H1 (cell line): Measurements from ENCODE around the gene ANKRD13B. TPM values are rescaled to one million over a fixed set of nuclear protein-coding genes. Genes with fewer than 3 reads are reported as not detected.

Source experiments
- CTCF ChIA-PET: fragments of 300-600 bp; sonication (Branson Sonifier 250); formaldehyde crosslinking; loops from one replicate; lab custom pipeline; 2021; ENCODE audit not compliant: partially characterized antibody; lab: Charles Lee
- POLR2A ChIA-PET: fragments of 300-600 bp; sonication (Branson Sonifier 250); formaldehyde crosslinking; loops from one replicate; lab custom pipeline; 2021; ENCODE audit warnings: inconsistent platforms; ENCODE audit not compliant: partially characterized antibody; lab: Charles Lee
- DNase-seq, 2 experiments: peaks; one replicate each; pipeline versions ENCODE4 v3.0.0 to v3.0.0-alpha.2; 2010 to 2022; ENCODE audit warnings: low spot score in 2 of 2, low read depth in 1 of 2, mixed read lengths in 1 of 2
- FAIRE-seq: peaks from 2 replicates; lab custom pipeline; 2011; peaks lifted over from hg19 to GRCh38; lab: Jason Lieb, UNC
- H2AFZ ChIP-seq: 2 replicates; pipeline ENCODE4 v1.8.1; 2012; ENCODE audit warnings: low read length, inconsistent platforms
- H2AK5ac ChIP-seq: 2 replicates; pipeline ENCODE4 v1.6.1; 2013; ENCODE audit warnings: low read depth, low read length
- H2BK120ac ChIP-seq: replicated peaks from 2 replicates; pipeline ENCODE3; 2013; ENCODE audit warnings: low read depth, low read length, inconsistent platforms
- H2BK12ac ChIP-seq: 2 replicates; pipeline ENCODE4 v1.6.1; 2013; ENCODE audit warnings: low read depth, low read length
- H2BK15ac ChIP-seq: 2 replicates; pipeline ENCODE4 v1.6.1; 2013; ENCODE audit warnings: low read length
- H2BK20ac ChIP-seq: 2 replicates; pipeline ENCODE4 v1.6.1; 2013; ENCODE audit warnings: low read length
- H2BK5ac ChIP-seq: 2 replicates; pipeline ENCODE4 v1.6.1; 2013; ENCODE audit warnings: low read depth, low read length
- H3K14ac ChIP-seq: 2 replicates; pipeline ENCODE4 v1.6.1; 2013; ENCODE audit warnings: inconsistent platforms; ENCODE audit not compliant: insufficient read length
- H3K18ac ChIP-seq: 2 replicates; pipeline ENCODE4 v1.6.1; 2013; ENCODE audit warnings: low read length; ENCODE audit errors: extremely low read depth
- H3K23ac ChIP-seq: 2 replicates; pipeline ENCODE4 v1.6.1; 2013; ENCODE audit warnings: inconsistent platforms; ENCODE audit not compliant: insufficient read length
- H3K23me2 ChIP-seq: 2 replicates; pipeline ENCODE4 v1.6.1; 2013; ENCODE audit warnings: low read depth, low read length
- H3K27ac ChIP-seq: 2 replicates; pipeline ENCODE4 v1.6.1; 2011; ENCODE audit warnings: low read depth, low read length, inconsistent platforms
- H3K27me3 ChIP-seq, 4 experiments: replicated peaks in 1 of 4; 1 replicate in 1 of 4; 2 replicates in 3 of 4; pipeline versions ENCODE4 v1.6.1 to v1.8.1; 2011 to 2013; ENCODE audit warnings: low read length in 3 of 4, mild to moderate bottlenecking in 3 of 4, inconsistent platforms in 2 of 4, mixed read lengths in 2 of 4, moderate library complexity in 1 of 4; ENCODE audit not compliant: control insufficient read depth in 3 of 4, insufficient read depth in 3 of 4; ENCODE audit errors: extremely low read depth in 1 of 4
- H3K36me3 ChIP-seq, 4 experiments: 2 replicates each; pipeline versions ENCODE4 v1.6.1 to v1.8.1; 2011 to 2013; ENCODE audit warnings: mild to moderate bottlenecking in 4 of 4, low read length in 3 of 4, moderate library complexity in 2 of 4, control low read depth in 1 of 4, inconsistent platforms in 1 of 4; ENCODE audit not compliant: insufficient read depth in 4 of 4, control insufficient read depth in 2 of 4
- H3K4ac ChIP-seq: replicated peaks from 2 replicates; pipeline ENCODE3; 2013; ENCODE audit warnings: low read length, low read depth, mixed read lengths, inconsistent platforms; ENCODE audit not compliant: insufficient read length
- H3K4me1 ChIP-seq, 4 experiments: replicated peaks in 1 of 4; 1 replicate in 1 of 4; 2 replicates in 3 of 4; pipeline versions ENCODE4 v1.6.1 to v1.8.1; 2011 to 2013; ENCODE audit warnings: low read length in 3 of 4, inconsistent platforms in 2 of 4, mixed read lengths in 1 of 4; ENCODE audit not compliant: insufficient read depth in 4 of 4, control insufficient read depth in 3 of 4
- H3K4me2 ChIP-seq, 2 experiments: 2 replicates each; pipeline versions ENCODE4 v1.6.1 to v1.8.1; 2011 to 2013; ENCODE audit warnings: low read depth in 2 of 2, low read length in 2 of 2, control low read depth in 1 of 2, inconsistent platforms in 1 of 2, mild to moderate bottlenecking in 1 of 2; ENCODE audit not compliant: insufficient read depth in 1 of 2
- H3K4me3 ChIP-seq, 4 experiments: fragments of 200-600, 300-600 bp in 1 of 4; sonication (generic), shearing (Covaris generic), sonication (Bioruptor Twin) in 1 of 4; 2 replicates each; pipeline versions ENCODE4 v1.5.1 to v1.8.1; 2011 to 2016; ENCODE audit warnings: low read length in 4 of 4, low read depth in 3 of 4, control low read depth in 2 of 4, inconsistent platforms in 2 of 4, mild to moderate bottlenecking in 2 of 4, mixed read lengths in 1 of 4, moderate library complexity in 1 of 4; ENCODE audit not compliant: insufficient read depth in 2 of 4; ENCODE audit errors: extremely low read depth in 1 of 4
- H3K56ac ChIP-seq: replicated peaks from 2 replicates; pipeline ENCODE3; 2013; ENCODE audit warnings: low read depth, mild to moderate bottlenecking, mixed read lengths, low read length, inconsistent platforms; ENCODE audit not compliant: insufficient read length
- H3K79me1 ChIP-seq: 2 replicates; pipeline ENCODE4 v1.6.1; 2013; ENCODE audit warnings: low read depth, low read length, control low read depth
- H3K79me2 ChIP-seq, 2 experiments: 2 replicates each; pipeline versions ENCODE4 v1.6.1 to v1.8.1; 2012 to 2013; ENCODE audit warnings: low read length in 2 of 2, mild to moderate bottlenecking in 2 of 2, inconsistent platforms in 1 of 2; ENCODE audit not compliant: insufficient read depth in 2 of 2, control insufficient read depth in 1 of 2
- H3K9ac ChIP-seq, 4 experiments: replicated peaks in 1 of 4; 1 replicate in 1 of 4; 2 replicates in 3 of 4; pipeline versions ENCODE4 v1.6.1 to v1.8.1; 2011 to 2013; ENCODE audit warnings: low read depth in 3 of 4, low read length in 3 of 4, control low read depth in 2 of 4, mild to moderate bottlenecking in 2 of 4, moderate library complexity in 2 of 4, inconsistent platforms in 1 of 4; ENCODE audit errors: extremely low read depth in 1 of 4
- H3K9me3 ChIP-seq, 2 experiments: 2 replicates each; pipeline versions ENCODE4 v1.6.1 to v1.8.1; 2012 to 2013; ENCODE audit warnings: mild to moderate bottlenecking in 2 of 2, moderate library complexity in 2 of 2, control low read depth in 1 of 2, inconsistent platforms in 1 of 2, low read depth in 1 of 2, low read length in 1 of 2, mixed read lengths in 1 of 2; ENCODE audit not compliant: insufficient read depth in 2 of 2
- H4K20me1 ChIP-seq, 2 experiments: replicated peaks in 1 of 2; 2 replicates each; pipeline versions ENCODE3 to v1.8.1; 2011 to 2013; ENCODE audit warnings: inconsistent platforms in 2 of 2, low read length in 2 of 2, mild to moderate bottlenecking in 1 of 2; ENCODE audit not compliant: insufficient read depth in 2 of 2, control insufficient read depth in 1 of 2
- H4K5ac ChIP-seq: 2 replicates; pipeline ENCODE4 v1.6.1; 2013; ENCODE audit warnings: low read length, low read depth, mixed read lengths, inconsistent platforms; ENCODE audit not compliant: insufficient read length
- H4K8ac ChIP-seq: 2 replicates; pipeline ENCODE4 v1.8.0; 2013; ENCODE audit warnings: mild to moderate bottlenecking, moderate library complexity, low read length, inconsistent platforms; ENCODE audit not compliant: insufficient read depth; ENCODE audit errors: extremely low read depth
- H4K91ac ChIP-seq: replicated peaks from 2 replicates; pipeline ENCODE3; 2013; ENCODE audit warnings: low read length, mixed read lengths, inconsistent platforms; ENCODE audit not compliant: insufficient read length
- BACH1 ChIP-seq: IDR thresholded peaks from 2 replicates; pipeline ENCODE4 v1.6.1; 2012; ENCODE audit warnings: low read length, improper control_type of control experiment
- CEBPB ChIP-seq: IDR thresholded peaks from 2 replicates; pipeline ENCODE4 v1.6.1; 2012; ENCODE audit warnings: low read depth, low read length
- NANOG ChIP-seq: IDR thresholded peaks from 2 replicates; pipeline ENCODE4 v1.6.1; 2011; ENCODE audit warnings: low read length, low read depth, mild to moderate bottlenecking, inconsistent platforms; ENCODE audit not compliant: insufficient read depth, poor library complexity, severe bottlenecking
- RNF2 ChIP-seq: fragments of 200-900, 300-1000 bp; sonication (generic); IDR thresholded peaks from 2 replicates; pipeline ENCODE4 v1.7.1; 2016; ENCODE audit warnings: borderline replicate concordance, low read depth, mild to moderate bottlenecking, antibody characterized with exemption, low read length; ENCODE audit not compliant: poor library complexity, severe bottlenecking; ENCODE audit errors: missing control alignments
- SRF ChIP-seq: IDR thresholded peaks from 2 replicates; pipeline ENCODE4 v1.6.1; 2011; ENCODE audit warnings: mild to moderate bottlenecking, low read depth, low read length, moderate library complexity
- TBP ChIP-seq: IDR thresholded peaks from 2 replicates; pipeline ENCODE4 v1.6.1; 2011; ENCODE audit warnings: low read depth, low read length, improper control_type of control experiment
- TCF12 ChIP-seq: IDR thresholded peaks from 2 replicates; pipeline ENCODE4 v1.6.1; 2011; ENCODE audit warnings: low read depth, mild to moderate bottlenecking, low read length
- USF2 ChIP-seq: IDR thresholded peaks from 2 replicates; pipeline ENCODE4 v1.6.1; 2011; ENCODE audit warnings: low read length, improper control_type of control experiment
- WGBS, 2 experiments: shearing (Covaris generic) in 1 of 2; methylation state at CpG; one replicate each; pipeline versions ENCODE4 v1.1.6 to v1.1.7; 2013 to 2015; ENCODE audit warnings: low lambda C conversion rate in 2 of 2, mixed read lengths in 2 of 2, inconsistent platforms in 1 of 2, low coverage in 1 of 2, missing lambda C conversion rate in 1 of 2; ENCODE audit not compliant: insufficient replicate concordance in 2 of 2, insufficient coverage in 1 of 2, insufficient read length in 1 of 2; ENCODE audit errors: extremely low coverage in 1 of 2, missing lambda C conversion rate in 1 of 2; 5-methylcytosine and 5-hydroxymethylcytosine counted together
- polyA plus RNA-seq, 7 experiments: library from polyadenylated mRNA; depleted of rRNA in 3 of 7; stranded (reverse) in 5 of 7; unstranded in 2 of 7; fragments of >200 nt in 5 of 7; fragments of 200-250 nt in 2 of 7; gene quantifications; 1 replicate in 5 of 7; 2 replicates in 1 of 7; 4 replicates in 1 of 7; pipeline versions ENCODE4 v1.2.1 to v1.2.3, GENCODE V29; 2011 to 2013; ENCODE audit warnings: missing spikeins in 2 of 7, mixed read lengths in 2 of 7
- total RNA-seq: library from RNA; stranded (reverse); fragmentation: NEBNext Ultra II Directional; extraction: Animal tissue kit (Norgen Biotek cat#: 25700); gene quantifications from 2 replicates; pipeline ENCODE4 v1.2.1, GENCODE V29; 2021

Gene ANKRD13B
- total and polyA plus RNA-seq, 2 of the 8 experiments (the other 6 are each of a cell fraction or from before 2014, with no cell fraction given): 16.4 to 48.5 TPM

GRCh38 chr17:29595943-29596774 is 3.2 kb downstream of the ANKRD13B start:
- H3K4me3 ChIP-seq: no peak overlapping the region
- WGBS, 2 experiments: 80% methylated on average over 12 of the region's 12 CpGs; no CpG with 5 or more reads in 1 of the 2 experiments
- H3K36me3 ChIP-seq: no peaks in the 10 kb centered on the region
- H3K4ac ChIP-seq: no peak overlapping the region
- H3K14ac ChIP-seq: no peak overlapping the region
- H3K23ac ChIP-seq: no peak overlapping the region
- no peaks in the 10 kb centered on the region for H3K9me3 ChIP-seq
- H2BK120ac ChIP-seq: peak overlapping the region; percentile 26
- no peak overlapping the region for H3K56ac ChIP-seq
- H2AK5ac ChIP-seq: peak overlapping the region; percentile 85; the same call in 1 of the 2 replicates
- no peaks in the 10 kb centered on the region for H3K27me3 ChIP-seq
- FAIRE-seq (no peak), DNase-seq (no peak)
- H2BK5ac ChIP-seq: 0 out of 2 replicates have a peak overlapping the region, but pooled peaks have one; percentile 93
- peak overlapping the region; percentile 98; the same call in 1 of the 2 replicates for H2BK12ac ChIP-seq
- no peak overlapping the region for H4K5ac ChIP-seq
- peaks cover 9% of the 10 kb centered on the region for H3K79me1 ChIP-seq
- H3K18ac ChIP-seq: peak overlapping the region; percentile 5; the same call in 1 of the 2 replicates
- ChIA-PET POLR2A (interaction anchor here (0.6 to 1.3 kb wide), 3 partner anchors 11 to 120 kb away, joined by 3 to 4 read pairs (median 3); no protein-coding TSS in a partner anchor), CTCF (interaction anchor here (1.0 to 8.1 kb wide), 7 partner anchors 13 to 335 kb away, joined by 3 to 74 read pairs (median 4); no protein-coding TSS in a partner anchor)
- H4K8ac ChIP-seq: 0 out of 2 replicates have a peak overlapping the region, but pooled peaks have one; percentile 9
- H3K4me1 ChIP-seq: peaks cover 10 to 48% (median 32%) of the 10 kb centered on the region in 4 experiments
- no peak overlapping the region for H3K9ac ChIP-seq
- peaks cover 0 to 40% of the 10 kb centered on the region in 2 experiments; a peak in 2 of 4 replicates for H3K79me2 ChIP-seq
- no peak overlapping the region for H3K27ac ChIP-seq
- H3K4me2 ChIP-seq: peak overlapping the region; percentile 57 to 75; a peak in 3 of 4 replicates
- peaks cover 18% of the 10 kb centered on the region for H3K23me2 ChIP-seq
- no peak overlapping the region for H2AFZ ChIP-seq
- H4K91ac ChIP-seq: peak overlapping the region; percentile 82
- no peak overlapping the region for H2BK20ac ChIP-seq
- H2BK15ac ChIP-seq: no peak overlapping the region
- peaks cover 0 to 20% of the 10 kb centered on the region in 2 experiments for H4K20me1 ChIP-seq
- no peak for TF ChIP-seq BACH1
- TF ChIP-seq RNF2: no peak
- no peak for TF ChIP-seq SRF
- TF ChIP-seq CEBPB: no peak
- TF ChIP-seq USF2: no peak
- TF ChIP-seq TBP: no peak
- no peak for TF ChIP-seq NANOG
- TF ChIP-seq TCF12: no peak
